Heart right ventricle (tissue), 16 donors: ENCODE data around the gene EPS8. TPM values are rescaled to one million over a fixed set of nuclear protein-coding genes. Genes with fewer than 3 reads are reported as not detected.

ENCODE experiments used
- ATAC-seq, 8 donors: fragments of 200-7000 bp; cut with Tn5 transposase; one replicate each; pipeline ENCODE4 v1.9.1; 2020; ENCODE audit warnings: mild to moderate bottlenecking in 8 of 8, moderate library complexity in 8 of 8, moderate number of reproducible peaks in 1 of 8
- DNase-seq, 2 donors: peaks; one replicate each; pipeline ENCODE4 v3.0.0-alpha.2; 2020
- H3K27ac ChIP-seq, 10 donors: fragments of 200-600 bp; sonication (generic) in 2 of 10; one replicate each; pipeline versions ENCODE4 v1.5.0 to v1.8.0; 2020 to 2022; ENCODE audit warnings: mild to moderate bottlenecking in 3 of 10
- H3K27me3 ChIP-seq, 7 donors: fragments of 200-600 bp; one replicate each; pipeline ENCODE4 v1.8.0; 2021 to 2022; ENCODE audit warnings: mild to moderate bottlenecking in 2 of 7
- H3K36me3 ChIP-seq, 9 donors: fragments of 200-600 bp; sonication (generic) in 1 of 9; one replicate each; pipeline versions ENCODE4 v1.5.0 to v1.8.0; 2020 to 2022; ENCODE audit warnings: mild to moderate bottlenecking in 2 of 9
- H3K4me1 ChIP-seq, 9 donors: fragments of 200-600 bp; sonication (generic) in 1 of 9; one replicate each; pipeline versions ENCODE4 v1.5.0 to v1.8.0; 2020 to 2022; ENCODE audit warnings: mild to moderate bottlenecking in 4 of 9
- H3K4me3 ChIP-seq, 10 donors: fragments of 200-600 bp; sonication (generic) in 2 of 10; one replicate each; pipeline versions ENCODE4 v1.5.0 to v1.8.0; 2020 to 2022; ENCODE audit warnings: mild to moderate bottlenecking in 7 of 10, moderate library complexity in 2 of 10
- H3K9me3 ChIP-seq, 11 donors: fragments of 200-600 bp in 10 of 11; sonication (generic) in 2 of 11; one replicate each; pipeline versions ENCODE4 v1.5.0 to v1.8.0; 2013 to 2022; ENCODE audit warnings: mild to moderate bottlenecking in 2 of 11, control low read depth in 1 of 11, moderate library complexity in 1 of 11
- WGBS, 2 donors: extraction: QIAGEN DNeasy Blood & Tissue Kit; methylation state at CpG; one replicate each; pipeline ENCODE4 v1.1.7; 2013; ENCODE audit warnings: inconsistent platforms in 1 of 2; 5-methylcytosine and 5-hydroxymethylcytosine counted together
- intact Hi-C, 10 donors: fragments of 100-400 bp; cut with DNase I; formaldehyde crosslinking; loops; one replicate each; pipeline versions ENCODE4 v1.11.1 to v1.14.2; 2022
- polyA plus RNA-seq, 2 donors: library from polyadenylated mRNA; stranded (reverse); fragments of 200-250 nt; gene quantifications; one replicate each; pipeline ENCODE4 v1.2.3, GENCODE V29; 2013
- total RNA-seq, 10 donors: library from RNA; stranded (reverse); fragmentation: NEBNext Ultra II Directional in 3 of 10; extraction: Animal tissue kit (Norgen Biotek cat#: 25700) in 3 of 10; gene quantifications; one replicate each; pipeline versions ENCODE4 v1.2.1 to v1.2.4, GENCODE V29; 2021 to 2023
- TF ChIP-seq, protein P1 (sequence below), 9 donors: fragments of 200-600 bp; sonication (generic) in 2 of 9; IDR thresholded peaks; one replicate each; pipeline versions ENCODE4 v1.5.0 to v1.8.0; 2021 to 2022; ENCODE audit warnings: antibody characterized with exemption in 9 of 9, mild to moderate bottlenecking in 5 of 9, moderate library complexity in 1 of 9
- donor health status: Arrhythmogenic right ventricular cardiomyopathy.
- donor health status: ischemic (EF 13 %, LVEDD 7.1; RV severe dilation, severe dysfunction).
- donor health status: healthy with polysubstance abuse.
- donor health status: DM: no; HTN: yes; CAD: no.
- donor health status: DM: no; HTN: no; CAD: no.
- donor health status: ischemic (EF 25% LVEDD 6.9; RV normal size, moderate dysfunction).
- donor health status: ischemic (EF 25% LVEDD 5.7; RV mildly dilated, moderate dysfunction).
- donor health status: healthy.
- donor health status: DM: yes; HTN: yes; CAD: no.
- donor health status: Ischemic cardiomyopathy.
- donor health status: ischemic (EF 35%, LVEDD 5.7; RV mildly dilated, moderate dysfunction).
- donor health status: nonischemic (EF 11% LVEDD 7.7; RV severe dilation, severe dysfunction).
- donor health status: DM: yes; HTN: yes; CAD: no.
- donor health status: PGD.
- donor health status: ischemic (EF 29% LVEDD 5.4; RV normal size, mild dysfunction).
- donor health status: nonischemic (EF 23%, LVEDD 6.1; RV moderate dilation, normal function).

Gene EPS8
- total and polyA plus RNA-seq, 12 donors, result 7.7 to 38.6 (median 15.7) TPM

DNA sequence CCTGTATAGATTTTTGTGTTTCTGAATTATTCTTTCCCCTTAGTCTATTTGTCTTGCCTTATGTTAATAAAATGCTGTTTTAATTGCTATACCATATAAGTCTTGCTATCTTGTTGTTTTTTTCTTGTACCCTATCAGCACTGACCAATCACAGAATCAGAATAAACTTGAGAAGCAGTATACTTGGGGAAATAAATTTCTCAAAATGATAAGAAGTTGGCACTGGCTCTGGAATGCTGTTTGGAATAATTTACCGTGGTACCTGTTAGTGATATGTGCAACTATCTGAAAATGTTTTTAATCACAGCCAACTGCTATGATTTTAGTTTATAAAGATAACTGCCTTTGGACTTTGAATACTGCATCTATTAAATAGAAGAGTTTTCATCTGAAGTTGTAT is 37.9 kb upstream of the EPS8 start:
- ATAC-seq, result no peak
- Histone ChIP-seq H3K9me3 (no peaks in the 10 kb centered on the region), H3K4me3 (no peak overlapping the region), H3K27me3 (no peaks in the 10 kb centered on the region), H3K36me3 (no peaks in the 10 kb centered on the region), H3K4me1 (peaks cover 0 to 13% (median 0%) of the 10 kb centered on the region in 9 donors), H3K27ac (no peak overlapping the region)
- intact Hi-C loops, result no loop called here
- DNase-seq, result no peak
- 20 to 26% methylated on average over 1 of the region's 1 CpG for WGBS, 2 donors
- TF ChIP-seq, protein P1, sequence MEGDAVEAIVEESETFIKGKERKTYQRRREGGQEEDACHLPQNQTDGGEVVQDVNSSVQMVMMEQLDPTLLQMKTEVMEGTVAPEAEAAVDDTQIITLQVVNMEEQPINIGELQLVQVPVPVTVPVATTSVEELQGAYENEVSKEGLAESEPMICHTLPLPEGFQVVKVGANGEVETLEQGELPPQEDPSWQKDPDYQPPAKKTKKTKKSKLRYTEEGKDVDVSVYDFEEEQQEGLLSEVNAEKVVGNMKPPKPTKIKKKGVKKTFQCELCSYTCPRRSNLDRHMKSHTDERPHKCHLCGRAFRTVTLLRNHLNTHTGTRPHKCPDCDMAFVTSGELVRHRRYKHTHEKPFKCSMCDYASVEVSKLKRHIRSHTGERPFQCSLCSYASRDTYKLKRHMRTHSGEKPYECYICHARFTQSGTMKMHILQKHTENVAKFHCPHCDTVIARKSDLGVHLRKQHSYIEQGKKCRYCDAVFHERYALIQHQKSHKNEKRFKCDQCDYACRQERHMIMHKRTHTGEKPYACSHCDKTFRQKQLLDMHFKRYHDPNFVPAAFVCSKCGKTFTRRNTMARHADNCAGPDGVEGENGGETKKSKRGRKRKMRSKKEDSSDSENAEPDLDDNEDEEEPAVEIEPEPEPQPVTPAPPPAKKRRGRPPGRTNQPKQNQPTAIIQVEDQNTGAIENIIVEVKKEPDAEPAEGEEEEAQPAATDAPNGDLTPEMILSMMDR (IDR thresholded peaks at IDR 0.05), result no peak

- H3K9me3 ChIP-seq, result no peaks in the 10 kb centered on the region
- no peak for ATAC-seq
- WGBS, 2 donors, result 93 to 95% methylated on average over 3 of the region's 3 CpGs
These were observed 35.3 kb upstream of the EPS8 start for GRCh38 chr12:15824516-15824915.

GRCh38 chr12:15823360-15824128 is 34.4 kb upstream of the EPS8 start:
- no peak overlapping the region for H3K4me3 ChIP-seq
- WGBS, 2 donors, result 86 to 90% methylated on average over 3 of the region's 3 CpGs
- DNase-seq, result no peak
- TF ChIP-seq, protein P1 (IDR thresholded peaks at IDR 0.05), result no peak
- no peak overlapping the region for H3K27ac ChIP-seq
- no peaks in the 10 kb centered on the region for H3K4me1 ChIP-seq
- intact Hi-C loops, result no loop called here
- H3K36me3 ChIP-seq, result no peaks in the 10 kb centered on the region
- H3K9me3 ChIP-seq, result no peaks in the 10 kb centered on the region
- no peak for ATAC-seq
- H3K27me3 ChIP-seq, result no peaks in the 10 kb centered on the region

More at GRCh38 chr12:15824516-15824915, 35.3 kb upstream of the EPS8 start:
- H3K36me3 ChIP-seq, result no peaks in the 10 kb centered on the region
- intact Hi-C loops, result no loop called here
- H3K4me1 ChIP-seq, result no peaks in the 10 kb centered on the region
- H3K4me3 ChIP-seq, result no peak overlapping the region
- TF ChIP-seq, protein P1 (IDR thresholded peaks at IDR 0.05), result no peak
- H3K27me3 ChIP-seq, result no peaks in the 10 kb centered on the region
- no peak for DNase-seq
- H3K27ac ChIP-seq, result no peak overlapping the region

- H3K36me3 ChIP-seq, result no peaks in the 10 kb centered on the region
- H3K4me3 ChIP-seq, result no peak overlapping the region
- no peak for DNase-seq
- intact Hi-C loops, result no loop called here
- 76 to 78% methylated on average over 3 of the region's 3 CpGs for WGBS, 2 donors
- no peak overlapping the region for H3K27ac ChIP-seq
- H3K4me1 ChIP-seq, result no peaks in the 10 kb centered on the region
- no peak for ATAC-seq
- TF ChIP-seq, protein P1 (IDR thresholded peaks at IDR 0.05), result no peak
- no peaks in the 10 kb centered on the region for H3K27me3 ChIP-seq
- peaks cover 0 to 16% (median 4%) of the 10 kb centered on the region in 11 donors for H3K9me3 ChIP-seq
These were observed 30.7 kb upstream of the EPS8 start for GRCh38 chr12:15819644-15820437.
